Neural progenitor cell (in vitro differentiated cells): ENCODE data around the gene PIK3R2.

ENCODE experiments used
- EZH2phosphoT487 ChIP-seq: fragments of 200-600 bp; sonication (generic); IDR thresholded peaks from 2 replicates; pipeline ENCODE4 v1.6.1; 2017; ENCODE audit warnings: antibody characterized with exemption
- TF ChIP-seq, protein P1 (sequence below): fragments of 200-600 bp; sonication (generic); IDR thresholded peaks from 2 replicates; pipeline ENCODE4 v1.5.1; 2017; ENCODE audit warnings: antibody characterized with exemption, mild to moderate bottlenecking

DNA sequence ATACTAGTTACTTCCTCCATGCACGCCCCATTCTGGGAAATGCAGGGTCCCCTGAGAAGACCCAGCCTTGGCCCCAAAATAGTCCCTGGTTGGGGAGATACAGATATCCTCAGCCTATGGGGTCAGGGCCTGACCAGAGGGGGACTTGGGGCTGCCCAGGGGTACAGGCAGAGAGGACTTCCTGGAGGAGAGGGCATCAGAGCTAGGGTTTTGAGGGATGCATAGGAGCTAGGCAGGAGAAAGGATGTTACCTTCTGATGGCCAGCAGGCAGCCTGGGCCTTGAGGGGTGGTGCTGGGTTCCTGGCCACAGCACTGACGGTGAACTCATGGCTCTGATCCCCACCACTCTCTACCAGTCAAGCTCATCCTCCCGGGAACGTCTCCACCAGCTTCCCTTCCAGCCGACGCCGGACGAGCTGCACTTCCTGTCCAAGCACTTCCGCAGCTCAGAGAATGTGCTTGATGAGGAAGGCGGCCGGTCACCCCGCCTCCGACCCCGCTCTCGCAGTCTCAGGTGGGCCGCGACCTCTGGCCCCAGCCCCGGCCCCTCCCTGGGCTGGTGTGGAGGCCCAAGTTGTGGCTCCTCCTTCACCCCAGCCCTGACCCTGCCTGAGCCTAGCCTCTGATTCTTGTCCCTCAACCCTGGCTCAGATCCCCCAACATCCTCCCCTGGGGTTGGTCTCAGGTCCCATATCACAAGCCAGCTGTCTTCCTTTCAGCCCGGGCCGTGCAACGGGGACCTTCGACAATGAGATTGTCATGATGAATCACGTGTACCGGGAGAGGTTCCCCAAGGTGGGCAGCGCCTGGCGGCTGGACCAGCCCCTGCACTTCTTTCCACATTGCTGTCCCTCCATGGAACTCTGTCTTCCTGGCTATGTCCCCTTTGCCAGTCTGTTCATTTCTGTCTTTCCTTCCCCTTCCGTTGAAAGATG is 29.8 kb upstream of the PIK3R2 start:
- TF ChIP-seq, protein P1, sequence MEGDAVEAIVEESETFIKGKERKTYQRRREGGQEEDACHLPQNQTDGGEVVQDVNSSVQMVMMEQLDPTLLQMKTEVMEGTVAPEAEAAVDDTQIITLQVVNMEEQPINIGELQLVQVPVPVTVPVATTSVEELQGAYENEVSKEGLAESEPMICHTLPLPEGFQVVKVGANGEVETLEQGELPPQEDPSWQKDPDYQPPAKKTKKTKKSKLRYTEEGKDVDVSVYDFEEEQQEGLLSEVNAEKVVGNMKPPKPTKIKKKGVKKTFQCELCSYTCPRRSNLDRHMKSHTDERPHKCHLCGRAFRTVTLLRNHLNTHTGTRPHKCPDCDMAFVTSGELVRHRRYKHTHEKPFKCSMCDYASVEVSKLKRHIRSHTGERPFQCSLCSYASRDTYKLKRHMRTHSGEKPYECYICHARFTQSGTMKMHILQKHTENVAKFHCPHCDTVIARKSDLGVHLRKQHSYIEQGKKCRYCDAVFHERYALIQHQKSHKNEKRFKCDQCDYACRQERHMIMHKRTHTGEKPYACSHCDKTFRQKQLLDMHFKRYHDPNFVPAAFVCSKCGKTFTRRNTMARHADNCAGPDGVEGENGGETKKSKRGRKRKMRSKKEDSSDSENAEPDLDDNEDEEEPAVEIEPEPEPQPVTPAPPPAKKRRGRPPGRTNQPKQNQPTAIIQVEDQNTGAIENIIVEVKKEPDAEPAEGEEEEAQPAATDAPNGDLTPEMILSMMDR: no peak
- TF ChIP-seq EZH2phosphoT487: no peak
